HG03135 (cell line): ENCODE results near the gene DLL1.
"Not testable (repeated sequence)": the region's sequence is repeated elsewhere in the genome, so short reads cannot be mapped to it uniquely, and the experiment has no call there.

Experiments
- ATAC-seq: cut with Tn5 transposase; IDR thresholded peaks from one replicate; pipeline ENCODE4 v1.9.1; 2021; ENCODE audit warnings: mild to moderate bottlenecking, moderate library complexity; ENCODE audit not compliant: unreplicated experiment

DLL1 gene, protein sequence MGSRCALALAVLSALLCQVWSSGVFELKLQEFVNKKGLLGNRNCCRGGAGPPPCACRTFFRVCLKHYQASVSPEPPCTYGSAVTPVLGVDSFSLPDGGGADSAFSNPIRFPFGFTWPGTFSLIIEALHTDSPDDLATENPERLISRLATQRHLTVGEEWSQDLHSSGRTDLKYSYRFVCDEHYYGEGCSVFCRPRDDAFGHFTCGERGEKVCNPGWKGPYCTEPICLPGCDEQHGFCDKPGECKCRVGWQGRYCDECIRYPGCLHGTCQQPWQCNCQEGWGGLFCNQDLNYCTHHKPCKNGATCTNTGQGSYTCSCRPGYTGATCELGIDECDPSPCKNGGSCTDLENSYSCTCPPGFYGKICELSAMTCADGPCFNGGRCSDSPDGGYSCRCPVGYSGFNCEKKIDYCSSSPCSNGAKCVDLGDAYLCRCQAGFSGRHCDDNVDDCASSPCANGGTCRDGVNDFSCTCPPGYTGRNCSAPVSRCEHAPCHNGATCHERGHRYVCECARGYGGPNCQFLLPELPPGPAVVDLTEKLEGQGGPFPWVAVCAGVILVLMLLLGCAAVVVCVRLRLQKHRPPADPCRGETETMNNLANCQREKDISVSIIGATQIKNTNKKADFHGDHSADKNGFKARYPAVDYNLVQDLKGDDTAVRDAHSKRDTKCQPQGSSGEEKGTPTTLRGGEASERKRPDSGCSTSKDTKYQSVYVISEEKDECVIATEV

DNA sequence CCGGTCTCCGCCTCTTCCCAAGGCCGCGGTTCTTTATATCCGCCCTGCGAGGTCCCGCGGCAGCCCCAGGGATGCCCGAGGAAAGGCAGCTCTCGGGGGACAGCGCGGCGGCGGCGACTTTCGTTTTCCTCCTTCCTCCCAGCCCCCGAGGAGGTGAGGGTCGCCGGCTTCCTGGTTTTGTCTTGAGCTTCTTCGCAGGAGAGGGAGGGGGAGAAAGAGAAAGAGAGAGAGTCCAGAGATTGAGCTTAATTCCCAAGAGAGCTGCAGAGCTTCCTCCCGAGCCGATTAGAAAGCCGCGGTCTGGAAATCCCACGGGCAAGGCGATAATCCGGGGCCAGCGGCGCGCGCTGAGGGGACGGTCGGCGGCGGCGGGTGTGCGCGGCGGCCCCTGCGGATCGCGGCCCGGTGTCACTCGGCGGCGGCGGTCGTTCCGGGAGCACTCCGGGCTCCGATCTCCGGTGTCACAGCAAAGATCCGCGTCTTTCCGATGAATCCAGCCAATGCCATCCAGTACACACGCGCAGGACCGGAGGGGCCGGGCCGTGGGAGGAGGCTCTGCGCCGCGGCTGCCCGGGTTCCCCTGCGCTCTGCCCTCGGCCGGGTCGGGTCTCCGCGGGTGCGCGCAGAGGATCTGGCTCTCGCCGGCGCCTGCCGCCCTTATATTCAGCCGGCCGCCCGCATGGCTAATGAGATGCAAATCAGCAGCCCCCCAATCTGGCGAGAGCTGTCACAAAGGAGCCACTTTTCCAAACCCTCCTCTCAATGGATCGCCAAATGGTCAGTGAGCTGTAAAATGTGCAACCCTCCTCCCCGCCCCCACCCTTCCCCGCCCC is at the start of gene DLL1:
Gene DLL1 (minus strand): TSS at position 783 of the 833 bp plus-strand sequence. CDS start 939 bp downstream, outside the sequence.
- ATAC-seq, result no peak

DNA sequence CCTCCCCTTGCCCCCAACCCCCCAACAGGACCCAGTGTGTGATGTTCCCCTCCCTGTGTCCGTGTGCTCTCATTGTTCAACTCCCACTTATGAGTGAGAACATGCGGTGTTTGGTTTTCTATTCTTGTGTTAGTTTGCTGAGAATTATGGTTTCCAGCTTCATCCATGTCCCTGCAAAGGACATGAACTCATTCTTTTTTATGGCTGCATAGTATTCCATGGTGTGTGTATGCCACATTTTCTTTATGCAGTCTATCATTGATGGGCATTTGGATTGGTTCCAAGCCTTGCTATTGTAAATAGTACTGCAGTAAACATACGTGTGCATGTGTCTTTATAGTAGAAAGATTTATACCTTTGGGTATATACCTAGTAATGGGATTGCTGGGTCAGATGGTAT is 44.3 kb upstream of the DLL1 start:
- ATAC-seq, result not testable (repeated sequence)

GRCh38 chr6:170329321-170329720 is 38.4 kb upstream of the DLL1 start:
- ATAC-seq, result no peak

DNA sequence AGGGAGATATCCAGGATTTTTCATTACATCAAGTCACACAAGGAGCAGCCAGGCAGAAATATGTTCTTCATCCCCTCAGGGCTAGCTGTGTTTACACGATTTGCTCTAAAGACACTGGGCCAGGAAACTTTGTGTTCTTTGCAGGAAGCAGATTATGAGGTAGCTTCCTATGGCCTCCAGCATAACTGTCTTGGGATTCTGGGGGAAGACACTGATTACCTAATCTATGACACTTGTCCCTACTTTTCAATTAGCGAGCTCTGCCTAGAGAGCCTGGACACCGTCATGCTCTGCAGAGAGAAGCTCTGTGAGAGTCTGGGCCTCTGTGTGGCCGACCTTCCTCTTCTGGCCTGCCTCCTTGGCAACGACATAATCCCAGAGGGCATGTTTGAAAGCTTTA is 26.8 kb upstream of the DLL1 start:
- ATAC-seq, result no peak

GRCh38 chr6:170317076-170317475 is 26.2 kb upstream of the DLL1 start:
- ATAC-seq, result no peak

GRCh38 chr6:170316071-170316470 is 25.2 kb upstream of the DLL1 start:
- ATAC-seq, result no peak

DNA sequence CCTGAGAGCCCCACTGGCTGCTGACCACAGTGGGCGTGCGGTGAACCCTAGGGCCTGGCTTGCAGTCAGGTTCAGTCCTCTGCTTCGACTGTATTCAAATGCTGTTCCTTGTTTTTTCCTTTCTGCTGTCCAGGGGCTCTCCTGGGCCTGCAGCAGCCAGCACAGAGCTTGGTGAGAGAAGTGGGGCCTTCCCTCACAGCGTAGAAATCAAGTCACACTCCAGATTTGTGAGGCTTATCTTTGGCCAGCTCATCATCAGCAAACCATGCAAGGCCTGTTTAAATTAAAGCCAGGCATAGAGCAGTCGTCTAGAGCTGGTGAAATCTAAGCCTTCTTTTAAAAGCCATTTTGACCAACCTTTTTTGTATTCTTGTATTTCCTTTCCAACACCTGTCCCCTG is 24.1 kb upstream of the DLL1 start:
- ATAC-seq, result no peak

DNA sequence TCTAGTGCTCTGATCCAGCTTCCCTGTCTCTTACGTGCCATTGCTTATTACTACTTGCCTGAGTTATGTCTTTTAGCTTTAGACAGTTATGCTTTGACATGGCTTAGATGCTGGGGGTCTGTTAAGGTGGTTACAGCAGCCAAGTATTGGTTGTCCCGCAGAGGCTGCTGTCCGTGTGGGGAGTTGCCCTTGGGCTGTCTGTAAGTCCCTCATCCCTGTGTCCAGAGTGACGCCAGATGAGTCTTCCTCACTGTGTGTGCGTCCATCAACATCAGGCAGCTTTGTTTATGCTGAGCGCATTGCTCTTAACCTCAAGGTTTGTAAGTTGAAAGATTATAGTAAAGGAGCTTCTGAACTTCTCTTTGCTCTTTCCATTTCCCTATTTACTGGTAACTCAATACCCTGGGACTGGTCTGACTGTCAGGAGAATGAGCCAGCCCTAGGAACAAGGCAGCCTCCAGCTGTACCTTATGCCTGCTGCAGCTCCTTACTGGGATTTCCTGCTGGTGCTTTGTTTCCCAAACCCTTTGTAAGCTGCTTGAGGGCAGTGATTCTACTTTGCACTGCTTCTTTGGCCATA is 22.9 kb upstream of the DLL1 start:
- ATAC-seq, result no peak

- ATAC-seq, result no peak
Measured at GRCh38 chr6:170312876-170313275, 22.0 kb upstream of the DLL1 start.

GRCh38 chr6:170311696-170312095 is 20.8 kb upstream of the DLL1 start:
- no peak for ATAC-seq

DNA sequence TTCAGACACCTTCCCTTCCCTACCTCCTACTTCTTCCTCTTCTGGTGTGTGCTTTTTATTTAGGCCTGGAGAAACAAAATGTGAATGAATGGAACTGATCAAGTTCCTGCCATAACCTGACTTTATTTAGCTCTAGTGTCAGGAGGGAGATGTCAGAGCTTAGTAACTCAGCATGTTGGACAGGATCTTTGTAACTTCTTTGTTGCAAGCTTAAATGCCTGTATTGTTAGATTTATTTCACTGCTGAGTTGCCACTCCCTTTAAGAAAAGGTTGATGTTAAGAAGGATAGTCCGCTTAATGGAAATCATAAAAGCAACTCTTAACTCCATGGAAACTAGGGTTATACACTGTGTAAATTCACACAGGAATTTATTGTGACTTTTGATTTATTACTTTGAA is 17.9 kb upstream of the DLL1 start:
- no peak for ATAC-seq

- ATAC-seq, result no peak
Measured at GRCh38 chr6:170307080-170307545, 16.2 kb upstream of the DLL1 start.

- ATAC-seq, result peak; percentile 98
Measured at GRCh38 chr6:170306324-170307079, 15.6 kb upstream of the DLL1 start, which contains the start of gene FAM120B. TSS of gene FAM120B (plus strand) at chr6:170306758. CDS start at chr6:170317391, 10,633 bp downstream.

DNA sequence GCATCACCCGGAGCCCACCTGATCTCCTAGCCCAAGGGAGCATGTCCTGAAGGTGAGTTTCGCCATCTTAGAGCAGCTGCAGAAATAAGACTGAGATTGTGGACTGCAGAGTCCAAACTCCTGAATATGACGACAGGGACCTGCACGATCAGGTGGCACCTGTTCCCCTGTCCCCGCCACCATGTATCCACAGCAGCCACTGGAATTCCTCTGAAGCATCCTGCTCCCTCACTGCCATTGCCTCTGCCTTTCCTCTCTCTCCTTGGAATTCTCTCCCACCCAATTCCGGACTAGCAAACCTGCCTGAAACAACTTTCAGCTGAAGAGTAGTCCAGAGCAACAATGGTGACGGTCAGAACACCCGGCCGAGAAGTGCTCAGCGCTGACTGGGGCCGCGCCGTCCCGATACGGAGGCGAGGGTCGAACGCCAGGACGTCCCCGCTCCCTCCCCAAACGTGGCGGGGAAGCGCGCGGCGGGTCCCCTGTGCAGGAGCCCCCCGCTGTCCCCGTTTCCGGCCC is 15.0 kb upstream of the DLL1 start:
- ATAC-seq, result no peak

DNA sequence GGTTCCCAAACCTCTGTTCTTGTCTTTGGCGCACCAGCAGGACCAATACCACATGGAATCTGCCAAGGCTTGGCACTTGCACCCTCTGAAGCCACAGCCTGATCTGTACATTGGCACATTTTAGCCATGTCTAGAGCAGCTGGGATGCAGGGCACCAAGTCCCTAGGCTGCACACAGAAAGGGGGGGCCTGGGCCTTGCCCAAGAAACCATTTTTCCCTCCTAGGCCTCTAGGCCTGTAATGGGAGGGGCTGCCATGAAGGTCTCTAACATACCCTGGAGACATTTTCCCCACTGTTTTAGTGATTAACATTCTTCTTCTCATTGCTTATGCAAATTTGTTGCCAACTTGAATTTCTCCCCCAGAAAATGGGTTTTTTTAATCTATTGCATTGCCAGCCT is 10.3 kb upstream of the DLL1 start:
- ATAC-seq, result no peak

DNA sequence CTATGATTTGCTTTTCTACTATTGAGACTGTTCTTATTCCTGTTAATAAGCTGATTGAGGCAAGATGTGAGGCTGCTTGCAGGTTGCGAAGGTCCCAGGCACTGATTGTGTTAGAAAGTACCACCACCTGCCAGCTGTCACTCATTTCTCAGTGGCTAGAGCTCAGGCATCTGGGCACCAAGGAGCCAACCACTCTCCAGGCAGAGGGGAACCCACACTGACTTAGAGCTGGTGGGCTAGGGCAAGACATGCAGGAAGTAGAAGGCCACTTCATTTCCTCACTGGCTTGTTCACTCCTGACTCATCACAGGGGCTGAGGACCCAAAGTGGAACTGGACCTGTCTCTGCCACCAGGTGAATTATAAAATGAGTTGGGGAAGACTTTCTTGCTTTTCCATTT is 7.8 kb upstream of the DLL1 start:
- ATAC-seq, result no peak

DNA sequence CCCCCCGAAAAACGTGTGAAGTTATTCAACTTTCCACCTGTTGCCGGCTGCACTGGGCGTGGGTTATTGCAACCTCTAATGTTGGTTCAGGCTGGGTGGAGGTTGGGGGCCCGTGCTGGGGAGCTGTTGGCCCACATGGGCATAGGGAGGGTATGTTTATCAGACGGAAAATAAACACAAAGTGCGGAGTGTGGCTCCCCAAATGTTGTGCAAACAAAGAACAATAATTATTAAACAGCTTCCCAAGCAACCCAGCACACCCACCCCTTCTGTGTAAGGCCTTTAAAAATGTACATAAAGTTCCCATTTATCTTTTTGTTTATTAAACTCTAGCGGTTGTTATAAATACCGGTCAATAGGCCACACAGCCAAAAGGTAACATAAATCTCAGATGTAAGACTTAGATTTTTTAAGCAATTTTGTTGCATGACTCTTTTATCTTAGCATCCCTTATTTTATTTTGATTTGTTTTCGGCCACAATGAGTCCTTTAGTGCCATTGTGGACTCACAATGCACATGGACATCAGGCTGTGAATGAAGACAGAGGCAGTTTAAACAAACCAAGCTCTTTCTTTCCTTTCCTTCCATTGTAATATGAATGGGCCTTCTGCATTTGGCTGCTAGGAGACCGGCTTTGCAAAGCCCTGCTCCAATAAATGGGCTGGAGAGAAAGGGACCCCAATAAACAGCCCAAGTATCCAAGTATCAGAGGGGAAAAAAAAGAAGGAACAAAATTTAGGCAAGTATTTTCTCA is 6.9 kb upstream of the DLL1 start:
- no peak for ATAC-seq

DNA sequence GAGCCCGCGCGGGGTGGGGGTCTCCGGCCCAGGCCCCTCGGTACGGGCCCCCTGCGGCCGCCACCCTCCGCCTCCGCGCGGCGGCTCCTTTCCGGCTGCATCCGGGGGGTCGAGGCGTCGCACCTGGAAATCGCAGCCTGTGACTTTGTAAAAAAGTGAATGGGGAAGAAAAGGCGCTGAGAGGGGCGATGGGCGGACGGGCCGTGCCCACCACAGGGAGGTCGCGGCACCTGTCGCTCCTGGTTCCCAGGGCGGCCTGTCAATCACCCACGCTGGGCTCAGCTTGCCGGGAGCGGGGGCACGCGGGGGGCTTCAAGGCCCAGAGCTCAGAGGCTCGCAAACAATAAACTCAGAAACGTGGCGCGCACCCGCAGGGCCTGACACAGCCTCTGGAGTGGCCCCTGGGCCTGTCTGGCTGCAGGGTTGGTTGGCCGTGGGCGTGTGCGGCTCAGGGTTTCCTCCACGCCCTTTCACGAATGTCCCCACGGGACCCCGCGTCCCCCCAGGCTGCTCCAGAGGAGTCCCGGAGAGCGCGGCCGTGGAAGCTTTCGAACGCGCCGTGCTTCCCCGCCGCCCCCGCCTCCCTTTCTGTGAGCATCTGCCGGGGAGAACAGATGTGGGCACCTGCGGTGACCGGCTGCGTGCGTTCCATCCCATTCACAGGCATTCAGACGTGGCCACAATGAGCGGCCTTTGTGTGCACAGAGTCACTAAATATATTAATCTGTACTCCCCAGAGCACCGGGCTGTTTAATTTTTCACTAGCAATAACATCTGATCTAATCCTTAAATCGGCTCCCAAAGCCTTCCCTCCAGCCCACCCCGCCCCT is 6.1 kb upstream of the DLL1 start:
- ATAC-seq, result no peak
